Measurements from ENCODE around the gene SEH1L.

DNA sequence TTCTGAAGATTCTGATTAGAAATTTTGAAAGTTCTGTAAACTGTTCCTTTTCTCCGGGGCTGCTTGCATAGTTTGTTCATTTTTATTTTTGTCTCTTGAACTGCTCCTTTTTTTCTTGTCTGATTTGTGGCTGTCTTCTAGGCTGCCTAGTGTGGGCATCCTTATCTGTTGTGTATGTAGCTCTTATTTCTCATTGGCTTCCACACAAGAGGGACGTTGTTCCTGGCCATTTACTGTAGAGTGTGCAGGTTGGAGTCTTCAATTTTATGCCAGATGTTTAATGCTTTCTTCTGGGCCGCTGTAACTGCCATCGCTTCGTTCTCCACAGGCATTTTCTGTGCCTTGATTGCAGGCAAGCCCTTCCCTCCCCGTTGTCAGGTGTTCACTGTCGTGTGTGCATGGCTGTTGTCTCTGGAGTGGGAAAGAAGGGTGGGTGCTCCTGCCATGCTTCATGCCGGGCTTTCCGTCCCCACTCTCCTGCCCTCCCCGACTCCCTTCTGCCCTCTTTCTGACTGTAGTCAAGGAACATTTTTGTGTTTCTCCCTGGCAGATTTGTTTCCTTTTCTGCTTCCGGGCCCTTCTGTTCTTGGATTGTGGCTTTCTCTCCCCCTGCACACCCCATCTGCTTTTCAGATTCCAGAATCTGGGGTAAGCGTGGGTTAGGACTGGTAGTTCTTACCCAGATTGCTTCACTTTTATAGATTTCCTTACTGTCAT is 58.9 kb downstream of the SEH1L start:
- TF ChIP-seq POLR2A (IDR thresholded peaks at IDR 0.05) = no peak
- TF ChIP-seq, protein P1, sequence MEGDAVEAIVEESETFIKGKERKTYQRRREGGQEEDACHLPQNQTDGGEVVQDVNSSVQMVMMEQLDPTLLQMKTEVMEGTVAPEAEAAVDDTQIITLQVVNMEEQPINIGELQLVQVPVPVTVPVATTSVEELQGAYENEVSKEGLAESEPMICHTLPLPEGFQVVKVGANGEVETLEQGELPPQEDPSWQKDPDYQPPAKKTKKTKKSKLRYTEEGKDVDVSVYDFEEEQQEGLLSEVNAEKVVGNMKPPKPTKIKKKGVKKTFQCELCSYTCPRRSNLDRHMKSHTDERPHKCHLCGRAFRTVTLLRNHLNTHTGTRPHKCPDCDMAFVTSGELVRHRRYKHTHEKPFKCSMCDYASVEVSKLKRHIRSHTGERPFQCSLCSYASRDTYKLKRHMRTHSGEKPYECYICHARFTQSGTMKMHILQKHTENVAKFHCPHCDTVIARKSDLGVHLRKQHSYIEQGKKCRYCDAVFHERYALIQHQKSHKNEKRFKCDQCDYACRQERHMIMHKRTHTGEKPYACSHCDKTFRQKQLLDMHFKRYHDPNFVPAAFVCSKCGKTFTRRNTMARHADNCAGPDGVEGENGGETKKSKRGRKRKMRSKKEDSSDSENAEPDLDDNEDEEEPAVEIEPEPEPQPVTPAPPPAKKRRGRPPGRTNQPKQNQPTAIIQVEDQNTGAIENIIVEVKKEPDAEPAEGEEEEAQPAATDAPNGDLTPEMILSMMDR (IDR thresholded peaks at IDR 0.05) = no peak

All from body of pancreas (tissue), 4 donors.